ENCODE data around the gene STARD10. TPM values are rescaled to one million over a fixed set of nuclear protein-coding genes. Genes with fewer than 3 reads are reported as not detected.

Gene STARD10
- total and polyA plus RNA-seq, 2 of the 8 experiments (the other 6 are each of a cell fraction or from before 2014, with no cell fraction given) = 23.7 to 35.7 TPM

DNA sequence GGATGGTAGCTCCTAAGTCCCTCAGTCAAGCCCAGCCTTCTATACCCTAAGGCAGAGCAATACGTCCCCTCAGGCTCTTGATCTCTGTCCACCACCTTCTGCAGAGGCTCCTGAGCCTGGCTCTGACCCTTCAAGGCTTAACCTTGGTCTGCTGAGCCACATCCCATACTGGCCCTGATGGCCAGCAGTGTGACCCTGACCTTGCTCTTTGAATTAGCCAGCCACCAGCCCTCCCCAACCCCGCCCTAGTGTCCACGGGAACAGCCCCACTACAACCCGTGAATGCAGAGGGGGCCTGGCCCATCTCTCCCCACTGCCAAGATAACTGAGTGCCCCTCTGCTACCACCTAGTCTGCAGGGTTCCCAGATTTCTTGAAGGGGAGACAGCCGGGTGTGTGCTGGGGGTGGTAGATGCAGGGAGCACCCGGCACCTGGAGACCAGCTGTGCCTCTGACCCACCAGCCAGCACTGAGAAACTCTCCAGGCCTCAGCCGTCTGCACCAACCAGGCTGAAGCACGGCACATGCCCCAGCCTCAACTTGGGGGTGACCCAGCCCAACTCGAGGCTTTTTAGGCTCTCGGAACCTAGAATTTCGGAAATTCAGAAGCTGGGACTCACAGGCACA lies 47.8 kb downstream of the STARD10 start:
- H3K79me2 ChIP-seq (ENCODE audit: control insufficient read depth in 1 of 2, insufficient read depth in 2 of 2, low read length in 2 of 2) = peaks cover 4 to 74% of the 10 kb centered on the region in 2 experiments; a peak in 3 of 4 replicates
- 90% methylated on average over 11 of the region's 11 CpGs; no CpG with 5 or more reads in 1 of the 2 experiments for WGBS, 2 experiments (ENCODE audit: extremely low coverage in 1 of 2, insufficient coverage in 1 of 2, insufficient read length in 1 of 2, insufficient replicate concordance in 2 of 2, low coverage in 1 of 2, low lambda C conversion rate in 2 of 2, missing lambda C conversion rate in 1 of 2)
- H3K9ac ChIP-seq (replicated peaks in 1 of 4; ENCODE audit: extremely low read depth in 1 of 4, low read depth in 3 of 4, low read length in 3 of 4) = no peak overlapping the region
- no peak overlapping the region for H2BK5ac ChIP-seq (ENCODE audit: low read depth, low read length)
- H3K4me3 ChIP-seq (ENCODE audit: extremely low read depth in 1 of 4, insufficient read depth in 2 of 4, low read depth in 3 of 4, low read length in 4 of 4) = no peak overlapping the region
- no peaks in the 10 kb centered on the region for H3K9me3 ChIP-seq (ENCODE audit: insufficient read depth in 2 of 2, low read depth in 1 of 2, low read length in 1 of 2)
- H2BK12ac ChIP-seq (ENCODE audit: low read depth, low read length) = no peak overlapping the region
- ChIA-PET CTCF (ENCODE audit: partially characterized antibody) (interaction anchor here (0.8 to 3.2 kb wide), 6 partner anchors 11 to 64 kb away, joined by 3 to 16 read pairs (median 4); no protein-coding TSS in a partner anchor), POLR2A (ENCODE audit: partially characterized antibody) (interaction anchor here (1.6 kb wide), 1 partner anchor 66 kb away, joined by 4 read pairs; no protein-coding TSS in a partner anchor)
- peaks cover 16 to 38% of the 10 kb centered on the region in 2 experiments for H4K20me1 ChIP-seq (replicated peaks in 1 of 2; ENCODE audit: control insufficient read depth in 1 of 2, insufficient read depth in 2 of 2, low read length in 2 of 2)
- no peak overlapping the region for H2AK5ac ChIP-seq (ENCODE audit: low read depth, low read length)
- H3K14ac ChIP-seq (ENCODE audit: insufficient read length) = no peak overlapping the region
- H2BK20ac ChIP-seq (ENCODE audit: low read length) = no peak overlapping the region
- FAIRE-seq (no peak), DNase-seq (ENCODE audit: low read depth in 1 of 2, low spot score in 2 of 2) (no peak)
- no peaks in the 10 kb centered on the region for H3K27me3 ChIP-seq (replicated peaks in 1 of 4; ENCODE audit: control insufficient read depth in 3 of 4, extremely low read depth in 1 of 4, insufficient read depth in 3 of 4, low read length in 3 of 4)
- no peaks in the 10 kb centered on the region for H3K36me3 ChIP-seq (ENCODE audit: control insufficient read depth in 2 of 4, insufficient read depth in 4 of 4, low read length in 3 of 4)
- H3K4ac ChIP-seq (replicated peaks; ENCODE audit: insufficient read length, low read depth, low read length) = no peak overlapping the region
- no peak overlapping the region; the same call in 1 of the 2 replicates for H3K18ac ChIP-seq (ENCODE audit: extremely low read depth, low read length)
- H3K27ac ChIP-seq (ENCODE audit: low read depth, low read length) = no peak overlapping the region
- no peak overlapping the region for H4K8ac ChIP-seq (ENCODE audit: extremely low read depth, insufficient read depth, low read length)
- H3K4me1 ChIP-seq (replicated peaks in 1 of 4; ENCODE audit: control insufficient read depth in 3 of 4, insufficient read depth in 4 of 4, low read length in 3 of 4) = peaks cover 8 to 24% (median 12%) of the 10 kb centered on the region in 4 experiments
- no peak overlapping the region for H4K5ac ChIP-seq (ENCODE audit: insufficient read length, low read depth, low read length)
- H4K91ac ChIP-seq (replicated peaks; ENCODE audit: insufficient read length, low read length) = no peak overlapping the region
- H2AFZ ChIP-seq (ENCODE audit: low read length) = no peak overlapping the region
- TF ChIP-seq SP4 (IDR thresholded peaks at IDR 0.05; ENCODE audit: low read length) = no peak
- no peak for TF ChIP-seq CREB1 (IDR thresholded peaks at IDR 0.05)
- TF ChIP-seq TBP (IDR thresholded peaks at IDR 0.05; ENCODE audit: low read depth, low read length) = no peak
- TF ChIP-seq RBBP5 (IDR thresholded peaks at IDR 0.05; ENCODE audit: borderline replicate concordance, low read depth, low read length) = no peak
- no peak for TF ChIP-seq POLR2A (IDR thresholded peaks at IDR 0.05; ENCODE audit: control extremely low read depth in 1 of 2, low read depth in 2 of 2, low read length in 2 of 2)
- H3K56ac ChIP-seq (replicated peaks; ENCODE audit: insufficient read length, low read depth, low read length) = no peak overlapping the region
- no peak overlapping the region for H2BK120ac ChIP-seq (replicated peaks; ENCODE audit: low read depth, low read length)
- no peaks in the 10 kb centered on the region for H3K23me2 ChIP-seq (ENCODE audit: low read depth, low read length)
- no peak overlapping the region for H3K4me2 ChIP-seq (ENCODE audit: insufficient read depth in 1 of 2, low read depth in 2 of 2, low read length in 2 of 2)
- peaks cover 24% of the 10 kb centered on the region for H3K79me1 ChIP-seq (ENCODE audit: low read depth, low read length)
- H2BK15ac ChIP-seq (ENCODE audit: low read length) = no peak overlapping the region
- no peak overlapping the region for H3K23ac ChIP-seq (ENCODE audit: insufficient read length)

All from H1 (cell line).